Neuronal stem cell (in vitro differentiated cells): ENCODE data around the gene DCP2.

Experiments
- DNase-seq: peaks from one replicate; pipeline ENCODE4 v3.0.0-alpha.2; 2013; ENCODE audit warnings: low spot score
- H2AFZ ChIP-seq: one replicate; pipeline ENCODE4 v1.6.1; 2013; ENCODE audit warnings: mild to moderate bottlenecking, low read length, inconsistent platforms
- H2AK5ac ChIP-seq: 2 replicates; pipeline ENCODE4 v1.6.1; 2013; ENCODE audit warnings: low read depth, mild to moderate bottlenecking, inconsistent platforms, low read length, moderate library complexity, mixed read lengths
- H2BK120ac ChIP-seq: 2 replicates; pipeline ENCODE4 v1.6.1; 2013; ENCODE audit warnings: low read depth, mild to moderate bottlenecking, inconsistent platforms, low read length, moderate library complexity, mixed read lengths
- H2BK12ac ChIP-seq: one replicate; pipeline ENCODE4 v1.6.1; 2013; ENCODE audit warnings: low read length, inconsistent platforms
- H2BK15ac ChIP-seq: 2 replicates; pipeline ENCODE4 v1.6.1; 2013; ENCODE audit warnings: mild to moderate bottlenecking, low read length, inconsistent platforms, mixed read lengths
- H2BK5ac ChIP-seq: one replicate; pipeline ENCODE4 v1.6.1; 2013; ENCODE audit warnings: inconsistent platforms, mild to moderate bottlenecking, low read length, moderate library complexity
- H3K14ac ChIP-seq: one replicate; pipeline ENCODE4 v1.6.1; 2013; ENCODE audit warnings: low read length, inconsistent platforms
- H3K18ac ChIP-seq: 2 replicates; pipeline ENCODE4 v1.6.1; 2013; ENCODE audit warnings: low read length, inconsistent platforms
- H3K23ac ChIP-seq: 2 replicates; pipeline ENCODE4 v1.6.1; 2013; ENCODE audit warnings: low read depth, mild to moderate bottlenecking, mixed read lengths, low read length, inconsistent platforms; ENCODE audit not compliant: poor library complexity
- H3K27ac ChIP-seq: replicated peaks from 3 replicates; pipeline ENCODE4 v1.5.1; 2013; ENCODE audit warnings: low read length, inconsistent platforms
- H3K27me3 ChIP-seq, 3 experiments: 2 replicates each; pipeline ENCODE4 v1.6.1; 2013; ENCODE audit warnings: low read length in 3 of 3, mild to moderate bottlenecking in 2 of 3, inconsistent platforms in 1 of 3, low read depth in 1 of 3, mixed read lengths in 1 of 3, moderate library complexity in 1 of 3; ENCODE audit not compliant: control insufficient read depth in 3 of 3, insufficient read depth in 3 of 3
- H3K36me3 ChIP-seq, 2 donors: replicated peaks in 1 of 2; 2 replicates each; pipeline ENCODE4 v1.6.1; 2013; ENCODE audit warnings: low read length in 2 of 2; ENCODE audit not compliant: control insufficient read depth in 2 of 2, insufficient read depth in 2 of 2
- H3K4ac ChIP-seq: 2 replicates; pipeline ENCODE4 v1.6.1; 2013; ENCODE audit warnings: inconsistent platforms, mild to moderate bottlenecking, low read length, moderate library complexity
- H3K4me1 ChIP-seq, 2 donors: 1 replicate in 1 of 2; 2 replicates in 1 of 2; pipeline ENCODE4 v1.6.1; 2013; ENCODE audit warnings: low read length in 2 of 2, low read depth in 1 of 2; ENCODE audit not compliant: control insufficient read depth in 2 of 2, insufficient read depth in 1 of 2
- H3K4me2 ChIP-seq: one replicate; pipeline ENCODE4 v1.6.1; 2013; ENCODE audit warnings: mild to moderate bottlenecking, low read length, inconsistent platforms; ENCODE audit not compliant: insufficient read depth, poor library complexity, severe bottlenecking
- H3K4me3 ChIP-seq, 2 donors: 2 replicates each; pipeline ENCODE4 v1.5.1; 2013; ENCODE audit warnings: low read length in 2 of 2, mild to moderate bottlenecking in 2 of 2, inconsistent platforms in 1 of 2, moderate library complexity in 1 of 2
- H3K79me1 ChIP-seq: one replicate; pipeline ENCODE4 v1.6.1; 2013; ENCODE audit warnings: low read depth, mild to moderate bottlenecking, inconsistent platforms, low read length, moderate library complexity
- H3K9ac ChIP-seq: one replicate; pipeline ENCODE4 v1.6.1; 2013; ENCODE audit warnings: mild to moderate bottlenecking, low read depth, low read length, inconsistent platforms; ENCODE audit not compliant: poor library complexity
- H3K9me3 ChIP-seq, 2 donors: replicated peaks in 1 of 2; 2 replicates each; pipeline versions ENCODE3 to v1.6.1; 2013; ENCODE audit warnings: low read length in 2 of 2, mild to moderate bottlenecking in 2 of 2, inconsistent platforms in 1 of 2, low read depth in 1 of 2, mixed read lengths in 1 of 2, moderate library complexity in 1 of 2; ENCODE audit not compliant: control insufficient read depth in 2 of 2, insufficient read depth in 1 of 2
- H4K8ac ChIP-seq: one replicate; pipeline ENCODE4 v1.6.1; 2013; ENCODE audit warnings: low read depth, mild to moderate bottlenecking, inconsistent platforms, low read length, moderate library complexity
- H4K91ac ChIP-seq: one replicate; pipeline ENCODE4 v1.6.1; 2013; ENCODE audit warnings: low read length, low read depth, mild to moderate bottlenecking, inconsistent platforms; ENCODE audit not compliant: poor library complexity
- WGBS, 2 donors: extraction: QIAGEN DNeasy Blood & Tissue Kit; methylation state at CpG; one replicate each; pipeline ENCODE4 v1.1.7; 2013; ENCODE audit warnings: missing lambda C conversion rate in 2 of 2, mixed read lengths in 1 of 2; ENCODE audit not compliant: insufficient read length in 2 of 2, insufficient replicate concordance in 1 of 2; ENCODE audit errors: extremely low coverage in 2 of 2; 5-methylcytosine and 5-hydroxymethylcytosine counted together

Gene DCP2

DNA sequence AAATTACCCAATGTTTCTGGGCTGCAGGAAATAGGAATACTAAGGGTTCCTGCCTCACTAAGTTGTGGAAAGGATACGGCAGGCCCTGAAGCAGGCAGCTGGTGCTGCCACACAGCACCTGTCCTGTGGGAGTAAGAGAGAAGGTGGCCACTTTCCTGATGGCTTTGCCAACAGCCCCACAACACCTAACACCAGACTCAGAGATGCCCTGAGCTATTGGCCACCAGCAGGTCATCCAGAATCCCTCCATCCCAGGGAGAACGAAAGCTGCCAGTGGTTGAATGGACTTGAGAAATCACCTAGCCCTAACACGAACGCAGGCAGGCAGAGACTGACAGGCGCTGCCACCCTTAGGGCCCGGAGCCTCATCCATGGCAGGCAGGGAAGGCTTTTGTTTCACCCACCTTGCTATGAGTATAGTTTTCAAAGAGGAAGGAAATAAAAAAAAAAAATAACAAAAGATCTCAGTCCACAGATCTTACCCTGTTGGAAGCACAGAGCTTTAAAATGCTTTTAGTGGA is 82.2 kb downstream of the DCP2 start:
- Histone ChIP-seq H4K8ac (no peak overlapping the region), H3K36me3 (peaks cover 0 to 13% of the 10 kb centered on the region in 2 donors), H2BK5ac (no peak overlapping the region), H3K27ac (no peak overlapping the region), H3K4me2 (no peak overlapping the region), H3K4me3 (no peak overlapping the region), H2BK120ac (no peak overlapping the region), H3K14ac (no peak overlapping the region), H2AFZ (peak overlapping the region; percentile 82), H3K18ac (no peak overlapping the region), H3K9ac (no peak overlapping the region), H2BK15ac (no peak overlapping the region), H4K91ac (no peak overlapping the region), H2BK12ac (no peak overlapping the region), H2AK5ac (no peak overlapping the region), H3K23ac (no peak overlapping the region), H3K79me1 (no peaks in the 10 kb centered on the region), H3K4me1 (peaks cover 11 to 22% of the 10 kb centered on the region in 2 donors), H3K27me3 (no peaks in the 10 kb centered on the region), H3K9me3 (no peaks in the 10 kb centered on the region), H3K4ac (no peak overlapping the region)
- no peak for DNase-seq
- no CpG with 5 or more reads among the region's 6 CpGs for WGBS, 2 donors

GRCh38 chr5:113059232-113060040 is 82.8 kb downstream of the DCP2 start:
- H2BK120ac ChIP-seq: no peak overlapping the region
- no peak overlapping the region for H3K9ac ChIP-seq
- H2BK12ac ChIP-seq: peak overlapping the region; percentile 25
- H3K14ac ChIP-seq: peak overlapping the region; percentile 73
- no peak for DNase-seq
- H4K91ac ChIP-seq: peak overlapping the region; percentile 46
- no peak overlapping the region for H3K4me3 ChIP-seq
- no peak overlapping the region for H4K8ac ChIP-seq
- peak overlapping the region; percentile 21 for H3K27ac ChIP-seq
- H3K79me1 ChIP-seq: no peaks in the 10 kb centered on the region
- no peak overlapping the region for H2BK5ac ChIP-seq
- no peaks in the 10 kb centered on the region for H3K9me3 ChIP-seq
- peak overlapping the region; percentile 68 for H3K18ac ChIP-seq
- peaks cover 0 to 17% of the 10 kb centered on the region in 2 donors for H3K36me3 ChIP-seq
- H2AFZ ChIP-seq: peak overlapping the region; percentile 82
- H3K4me2 ChIP-seq: no peak overlapping the region
- no peak overlapping the region for H3K4ac ChIP-seq
- H3K23ac ChIP-seq: peak overlapping the region; percentile 49
- H3K27me3 ChIP-seq: no peaks in the 10 kb centered on the region
- H2BK15ac ChIP-seq: no peak overlapping the region
- no peak overlapping the region for H2AK5ac ChIP-seq
- peaks cover 11 to 22% of the 10 kb centered on the region in 2 donors for H3K4me1 ChIP-seq
- WGBS, 2 donors: no CpG with 5 or more reads among the region's 19 CpGs

GRCh38 chr5:113060408-113061025 is 83.9 kb downstream of the DCP2 start:
- Histone ChIP-seq H2BK120ac (no peak overlapping the region), H3K27me3 (no peaks in the 10 kb centered on the region), H2AK5ac (no peak overlapping the region), H2AFZ (no peak overlapping the region), H3K4me1 (peaks cover 11 to 22% of the 10 kb centered on the region in 2 donors), H3K4me3 (no peak overlapping the region), H3K9me3 (no peaks in the 10 kb centered on the region), H3K18ac (no peak overlapping the region), H4K8ac (no peak overlapping the region), H3K4me2 (no peak overlapping the region), H4K91ac (no peak overlapping the region), H3K27ac (no peak overlapping the region), H3K36me3 (peaks cover 0 to 17% of the 10 kb centered on the region in 2 donors), H3K4ac (no peak overlapping the region), H3K14ac (no peak overlapping the region), H2BK15ac (no peak overlapping the region), H3K9ac (no peak overlapping the region), H2BK12ac (no peak overlapping the region), H2BK5ac (no peak overlapping the region), H3K23ac (no peak overlapping the region), H3K79me1 (no peaks in the 10 kb centered on the region)
- WGBS, 2 donors: no CpG with 5 or more reads among the region's 4 CpGs
- DNase-seq: no peak
